Stimulated activated CD8-positive, alpha-beta memory T cell treated with anti-CD3 and anti-CD28 coated beads, Interleukin-15, amount 100 ng/mL, for 1 hour (primary cell): ENCODE data around the gene CHDH.

ENCODE experiments used
- DNase-seq: peaks from one replicate; pipeline ENCODE4 v3.0.0-alpha.2; 2020; ENCODE audit warnings: low read depth

Gene CHDH

GRCh38 chr3:53850895-53851294 is 4.7 kb upstream of the CHDH start:
- no peak for DNase-seq

- DNase-seq = no peak
These were observed 3.7 kb upstream of the CHDH start for GRCh38 chr3:53849916-53850315.

GRCh38 chr3:53846851-53847155 is 584 bp upstream of the CHDH start:
- DNase-seq = no peak

GRCh38 chr3:53845881-53846133 is 412 bp downstream of the CHDH start:
- DNase-seq = no peak

GRCh38 chr3:53845103-53845880 is 927 bp downstream of the CHDH start:
- no peak for DNase-seq

- DNase-seq = no peak
These were observed 1.7 kb downstream of the CHDH start for GRCh38 chr3:53844262-53845102.

- no peak for DNase-seq
These were observed 2.7 kb downstream of the CHDH start for GRCh38 chr3:53843195-53844177.

GRCh38 chr3:53842436-53843194 is 3.6 kb downstream of the CHDH start:
- DNase-seq = no peak

GRCh38 chr3:53841296-53841695 is 4.9 kb downstream of the CHDH start:
- no peak for DNase-seq

- no peak for DNase-seq
These were observed 8.9 kb downstream of the CHDH start for GRCh38 chr3:53837331-53837730.

GRCh38 chr3:53836084-53836872 is 9.9 kb downstream of the CHDH start:
- no peak for DNase-seq

- DNase-seq = no peak
These were observed 11.0 kb downstream of the CHDH start for GRCh38 chr3:53835257-53835656.

GRCh38 chr3:53834429-53835095 is 11.7 kb downstream of the CHDH start:
- no peak for DNase-seq

GRCh38 chr3:53833700-53834099 is 12.5 kb downstream of the CHDH start:
- no peak for DNase-seq

GRCh38 chr3:53833053-53833645 is 13.1 kb downstream of the CHDH start:
- DNase-seq = no peak

- no peak for DNase-seq
These were observed 15.3 kb downstream of the CHDH start for GRCh38 chr3:53830944-53831343.

- no peak for DNase-seq
These were observed 16.6 kb downstream of the CHDH start for GRCh38 chr3:53829605-53830004.

- no peak for DNase-seq
These were observed 17.6 kb downstream of the CHDH start for GRCh38 chr3:53828581-53828980.

GRCh38 chr3:53826048-53826447 is 20.2 kb downstream of the CHDH start:
- DNase-seq = no peak

- DNase-seq = no peak
These were observed 21.4 kb downstream of the CHDH start for GRCh38 chr3:53824795-53825194.
